HL-60 (cell line): ENCODE measurements around the gene ESRRA.

Experiments used
- DNase-seq, 2 experiments: peaks; one replicate each; pipeline ENCODE4 v3.0.0-alpha.2; 2010 to 2020; ENCODE audit warnings: low read depth in 1 of 2, low spot score in 1 of 2
- H3K27ac ChIP-seq: fragments of 250-450 bp; sonication (Bioruptor Pico); replicated peaks from 2 replicates; pipeline ENCODE4 v1.5.1; 2020; ENCODE audit warnings: mild to moderate bottlenecking, moderate library complexity
- H3K27me3 ChIP-seq: fragments of 250-450 bp; sonication (Bioruptor Pico); 2 replicates; pipeline ENCODE4 v1.5.1; 2021; ENCODE audit warnings: mild to moderate bottlenecking, moderate library complexity; ENCODE audit not compliant: insufficient read depth, poor library complexity, severe bottlenecking
- H3K4me3 ChIP-seq: replicated peaks from 2 replicates; pipeline ENCODE4 v1.5.1; 2011; ENCODE audit warnings: mild to moderate bottlenecking, control low read depth, low read length; ENCODE audit not compliant: insufficient read depth
- CTCF ChIP-seq: IDR thresholded peaks from one replicate; pipeline ENCODE4 v1.5.1; 2011; ENCODE audit warnings: low read length, control low read depth, inconsistent platforms; ENCODE audit not compliant: insufficient read depth
- GABPA ChIP-seq: IDR thresholded peaks from 2 replicates; pipeline ENCODE4 v1.6.1; 2012; ENCODE audit warnings: low read depth
- POLR2AphosphoS5 ChIP-seq: IDR thresholded peaks from 2 replicates; pipeline ENCODE4 v1.6.1; 2012; ENCODE audit warnings: low read depth
- REST ChIP-seq: IDR thresholded peaks from 2 replicates; pipeline ENCODE4 v1.6.1; 2012; ENCODE audit warnings: low read depth; ENCODE audit not compliant: insufficient replicate concordance
- SPI1 ChIP-seq: IDR thresholded peaks from 2 replicates; pipeline ENCODE4 v1.6.1; 2012; ENCODE audit warnings: low read depth, mild to moderate bottlenecking, borderline replicate concordance

The ESRRA gene

GRCh38 chr11:64357904-64358535 is 52.7 kb downstream of the ESRRA start:
- Histone ChIP-seq H3K27ac (no peak overlapping the region), H3K4me3 (no peak overlapping the region), H3K27me3 (no peaks in the 10 kb centered on the region)
- TF ChIP-seq SPI1 (no peak), REST (no peak)
- peak in 1 of 2 experiments; percentile 5 for DNase-seq

GRCh38 chr11:64358536-64358906 is 53.2 kb downstream of the ESRRA start:
- Histone ChIP-seq H3K27me3 (no peaks in the 10 kb centered on the region), H3K4me3 (peak overlapping the region; percentile 86), H3K27ac (peak overlapping the region; percentile 41)
- TF ChIP-seq GABPA (no peak), SPI1 (no peak), POLR2AphosphoS5 (no peak), CTCF (no peak), REST (no peak)
- no peak for DNase-seq

- peak within 1 kb of the TSS; percentile 75 for H3K27ac ChIP-seq
- H3K27me3 ChIP-seq = no peaks in the 10 kb centered on the region
- DNase-seq = peak in 1 of 2 experiments; percentile 20
- H3K4me3 ChIP-seq = peak within 1 kb of the TSS; percentile 86
- TF ChIP-seq POLR2AphosphoS5 (0 out of 2 replicates have a peak, but pooled peaks have one; percentile 29), SPI1 (no peak)
Measured at GRCh38 chr11:64358907-64359711, 53.8 kb downstream of the ESRRA start, which contains the start of gene RPS6KA4. Gene RPS6KA4 (plus strand): TSS chr11:64359162. CDS start chr11:64359236, 74 bp downstream.

GRCh38 chr11:64359712-64360445 is 54.6 kb downstream of the ESRRA start:
- no peaks in the 10 kb centered on the region for H3K27me3 ChIP-seq
- peak; percentile 73 to 87 for DNase-seq
- peak overlapping the region; percentile 75 for H3K27ac ChIP-seq

More at GRCh38 chr11:64359712-64360445, 54.6 kb downstream of the ESRRA start:
- TF ChIP-seq REST (no peak), SPI1 (no peak), GABPA (no peak), CTCF (peak; percentile 20), POLR2AphosphoS5 (peak; percentile 61; the same call in 1 of the 2 replicates)
- H3K4me3 ChIP-seq = peak overlapping the region; percentile 86
